ENCODE measurements around the gene PRSS36.

GRCh38 chr16:31181102-31181830, 31.4 kb upstream of the PRSS36 start:
- no peak for TF ChIP-seq CTCF (IDR thresholded peaks at IDR 0.05)
- 0 out of 2 replicates have a peak, but pooled peaks have one; percentile 12 for TF ChIP-seq POLR2AphosphoS5 (IDR thresholded peaks at IDR 0.05; ENCODE audit: low read depth, low read length)
- TF ChIP-seq, protein P1, sequence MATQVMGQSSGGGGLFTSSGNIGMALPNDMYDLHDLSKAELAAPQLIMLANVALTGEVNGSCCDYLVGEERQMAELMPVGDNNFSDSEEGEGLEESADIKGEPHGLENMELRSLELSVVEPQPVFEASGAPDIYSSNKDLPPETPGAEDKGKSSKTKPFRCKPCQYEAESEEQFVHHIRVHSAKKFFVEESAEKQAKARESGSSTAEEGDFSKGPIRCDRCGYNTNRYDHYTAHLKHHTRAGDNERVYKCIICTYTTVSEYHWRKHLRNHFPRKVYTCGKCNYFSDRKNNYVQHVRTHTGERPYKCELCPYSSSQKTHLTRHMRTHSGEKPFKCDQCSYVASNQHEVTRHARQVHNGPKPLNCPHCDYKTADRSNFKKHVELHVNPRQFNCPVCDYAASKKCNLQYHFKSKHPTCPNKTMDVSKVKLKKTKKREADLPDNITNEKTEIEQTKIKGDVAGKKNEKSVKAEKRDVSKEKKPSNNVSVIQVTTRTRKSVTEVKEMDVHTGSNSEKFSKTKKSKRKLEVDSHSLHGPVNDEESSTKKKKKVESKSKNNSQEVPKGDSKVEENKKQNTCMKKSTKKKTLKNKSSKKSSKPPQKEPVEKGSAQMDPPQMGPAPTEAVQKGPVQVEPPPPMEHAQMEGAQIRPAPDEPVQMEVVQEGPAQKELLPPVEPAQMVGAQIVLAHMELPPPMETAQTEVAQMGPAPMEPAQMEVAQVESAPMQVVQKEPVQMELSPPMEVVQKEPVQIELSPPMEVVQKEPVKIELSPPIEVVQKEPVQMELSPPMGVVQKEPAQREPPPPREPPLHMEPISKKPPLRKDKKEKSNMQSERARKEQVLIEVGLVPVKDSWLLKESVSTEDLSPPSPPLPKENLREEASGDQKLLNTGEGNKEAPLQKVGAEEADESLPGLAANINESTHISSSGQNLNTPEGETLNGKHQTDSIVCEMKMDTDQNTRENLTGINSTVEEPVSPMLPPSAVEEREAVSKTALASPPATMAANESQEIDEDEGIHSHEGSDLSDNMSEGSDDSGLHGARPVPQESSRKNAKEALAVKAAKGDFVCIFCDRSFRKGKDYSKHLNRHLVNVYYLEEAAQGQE (IDR thresholded peaks at IDR 0.05; ENCODE audit: insufficient read depth in 1 of 2, low read depth in 2 of 2, low read length in 1 of 2): no peak
- no peak for TF ChIP-seq SIN3A (IDR thresholded peaks at IDR 0.05; ENCODE audit: borderline replicate concordance, insufficient read depth, low read depth, low read length)
